ENCODE data around the gene XYLT1.

Gene XYLT1

DNA sequence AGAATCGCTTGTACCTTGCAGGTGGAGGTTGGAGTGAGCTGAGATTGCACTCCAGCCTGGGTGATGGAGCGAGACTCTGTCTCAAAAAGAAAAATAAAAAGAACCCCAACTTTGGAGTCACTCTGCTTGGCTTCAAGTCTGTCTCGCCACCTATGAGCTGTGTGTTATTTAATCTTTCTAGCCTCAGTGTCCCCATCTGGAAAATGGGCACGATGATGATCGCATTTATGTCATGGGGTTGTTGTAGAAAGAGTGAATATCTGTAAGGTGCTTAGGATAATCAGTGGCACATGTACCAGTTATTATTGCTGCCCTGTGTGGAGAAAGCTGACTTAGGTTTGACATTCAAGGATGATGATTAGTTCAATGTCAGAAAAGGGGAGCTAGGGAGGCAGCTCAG, 319.4 kb downstream of the XYLT1 start:
- no peak overlapping the region for H3K4me3 ChIP-seq (ENCODE audit: low read depth, low read length)
- DNase-seq (ENCODE audit: low read depth): no peak
- no peak for TF ChIP-seq CTCF (IDR thresholded peaks at IDR 0.05; ENCODE audit: insufficient read depth, low read depth, low read length, missing control alignments)

DNA sequence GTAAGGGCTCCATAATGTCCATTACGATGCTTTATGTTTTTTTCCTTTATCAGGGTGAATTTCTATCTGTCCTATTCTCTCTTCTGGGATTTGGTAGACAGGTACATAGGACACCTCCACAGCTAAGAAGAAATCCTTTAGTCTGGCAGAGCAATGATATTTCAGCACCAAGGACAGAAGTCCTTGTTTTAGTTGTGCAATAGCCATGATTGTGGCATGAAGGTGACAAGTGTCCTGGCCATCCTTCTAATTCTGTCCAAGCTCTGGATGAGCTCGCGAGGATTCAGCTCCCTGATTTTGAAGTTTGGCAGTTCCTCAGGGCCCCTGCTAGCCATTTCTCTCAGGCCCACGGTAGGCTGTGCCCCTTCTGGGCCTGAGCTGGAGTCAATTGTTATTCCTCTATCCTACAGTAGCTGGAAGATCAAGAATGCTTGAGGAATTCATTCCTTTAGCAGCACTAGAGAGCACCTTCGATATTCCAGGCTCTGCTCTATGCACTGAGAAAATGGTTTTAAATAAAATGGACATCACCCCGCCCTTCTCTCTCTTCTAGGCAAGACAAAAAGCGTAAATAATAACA, 320.8 kb downstream of the XYLT1 start:
- TF ChIP-seq CTCF (IDR thresholded peaks at IDR 0.05; ENCODE audit: insufficient read depth, low read depth, low read length, missing control alignments): no peak
- H3K4me3 ChIP-seq (ENCODE audit: low read depth, low read length): no peak overlapping the region

DNA sequence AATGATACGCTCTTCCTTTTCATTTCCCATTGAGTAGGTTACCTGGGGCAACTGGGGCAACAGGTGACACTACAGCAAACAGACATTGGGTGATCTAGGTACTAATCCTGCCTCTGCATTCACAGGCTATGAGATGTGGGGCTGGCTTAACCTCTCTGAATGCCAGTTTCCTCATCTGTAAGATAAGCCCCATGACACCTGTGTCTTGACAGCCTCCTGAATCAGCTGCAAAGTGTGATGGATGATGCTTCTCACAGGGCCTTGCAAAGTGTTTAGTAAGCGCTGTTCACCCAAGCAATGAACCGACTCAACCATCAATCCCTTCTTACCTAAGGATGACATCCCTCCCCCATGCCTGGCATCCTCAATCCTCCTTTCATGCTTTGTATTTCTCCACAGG, 322.8 kb downstream of the XYLT1 start:
- no peak for DNase-seq (ENCODE audit: low read depth)
- TF ChIP-seq CTCF (IDR thresholded peaks at IDR 0.05; ENCODE audit: insufficient read depth, low read depth, low read length, missing control alignments): no peak
- H3K4me3 ChIP-seq (ENCODE audit: low read depth, low read length): no peak overlapping the region

More for the DNA sequence above, 320.8 kb downstream of the XYLT1 start:
- no peak for DNase-seq (ENCODE audit: low read depth)

DNA sequence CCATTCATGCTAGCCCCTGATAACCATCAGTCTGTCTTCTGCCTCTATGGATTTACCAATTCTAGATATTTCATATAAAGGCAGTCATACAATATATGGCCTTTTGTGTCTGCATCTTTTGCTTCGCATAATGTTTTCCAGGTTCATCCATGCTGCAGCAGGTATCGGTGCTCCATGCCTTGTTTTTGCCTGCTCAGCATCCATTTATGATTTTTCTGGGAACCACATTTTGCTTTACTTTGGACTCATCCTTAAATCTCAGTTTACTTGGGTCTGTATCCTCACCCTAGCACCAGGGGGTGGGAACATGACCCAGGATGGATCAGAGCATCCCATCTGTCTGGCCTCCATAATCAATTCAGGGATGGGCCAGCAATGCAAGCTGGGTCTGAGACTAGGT, 325.7 kb downstream of the XYLT1 start:
- TF ChIP-seq CTCF (IDR thresholded peaks at IDR 0.05; ENCODE audit: insufficient read depth, low read depth, low read length, missing control alignments): no peak
- no peak for DNase-seq (ENCODE audit: low read depth)
- H3K4me3 ChIP-seq (ENCODE audit: low read depth, low read length): no peak overlapping the region

DNA sequence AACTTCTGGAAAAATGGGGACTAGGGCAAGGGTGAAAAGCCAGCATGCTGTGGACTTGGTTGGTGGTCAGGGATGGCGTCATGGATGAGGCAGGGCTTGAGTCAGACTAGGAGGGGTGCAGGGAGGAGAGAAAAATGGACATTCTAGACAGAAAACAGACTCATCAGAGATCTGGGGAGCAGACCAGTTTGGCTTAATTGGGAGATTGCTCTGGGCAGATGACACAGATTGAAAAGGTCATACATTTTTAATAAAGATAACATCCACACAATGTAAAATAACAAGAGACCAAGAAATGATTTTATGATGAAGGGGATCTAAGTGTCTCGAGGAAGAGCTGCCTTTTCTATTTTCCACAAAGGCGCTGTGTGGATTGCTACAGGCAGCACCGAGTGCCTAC, 326.3 kb downstream of the XYLT1 start:
- no peak for DNase-seq (ENCODE audit: low read depth)
- no peak for TF ChIP-seq CTCF (IDR thresholded peaks at IDR 0.05; ENCODE audit: insufficient read depth, low read depth, low read length, missing control alignments)
- H3K4me3 ChIP-seq (ENCODE audit: low read depth, low read length): no peak overlapping the region

GRCh38 chr16:17143546-17144419, 327.0 kb downstream of the XYLT1 start:
- TF ChIP-seq CTCF (IDR thresholded peaks at IDR 0.05; ENCODE audit: insufficient read depth, low read depth, low read length, missing control alignments): no peak

More at GRCh38 chr16:17143546-17144419, 327.0 kb downstream of the XYLT1 start:
- no peak overlapping the region for H3K4me3 ChIP-seq (ENCODE audit: low read depth, low read length)
- DNase-seq (ENCODE audit: low read depth): no peak

Measured in GM12865 (cell line).